HEK293 (cell line): ENCODE data around the gene COQ10B.

ENCODE experiments used
- CTCF ChIA-PET: fragments of 350-600 bp; formaldehyde crosslinking; extraction: SDS; loops from one replicate; lab custom pipeline; 2021; ENCODE audit warnings: antibody characterized with exemption; lab: Yijun Ruan, JAX
- POLR2A ChIA-PET: fragments of 300-600 bp; formaldehyde crosslinking; extraction: SDS; loops from one replicate; lab custom pipeline; 2020; ENCODE audit warnings: antibody characterized with exemption, inconsistent platforms; lab: Yijun Ruan, JAX
- H3K27ac ChIP-seq: fragments of 200-500 bp; sonication (Bioruptor generic); 2 replicates; pipeline ENCODE4 v1.5.1; 2014; ENCODE audit warnings: low read depth, low read length, control low read depth, inconsistent platforms; ENCODE audit errors: extremely low read depth
- H3K36me3 ChIP-seq, 2 experiments: fragments of 200-500 bp in 1 of 2; sonication (Bioruptor generic) in 1 of 2; 1 replicate in 1 of 2; 2 replicates in 1 of 2; pipeline ENCODE4 v1.5.1; 2014 to 2017; ENCODE audit warnings: inconsistent platforms in 2 of 2, low read length in 2 of 2; ENCODE audit not compliant: control insufficient read depth in 2 of 2, insufficient read depth in 1 of 2
- H3K4me1 ChIP-seq: fragments of 200-500 bp; sonication (Bioruptor generic); 2 replicates; pipeline ENCODE4 v1.5.1; 2014; ENCODE audit warnings: mild to moderate bottlenecking, low read length, inconsistent platforms; ENCODE audit not compliant: control insufficient read depth, insufficient read depth
- H3K4me3 ChIP-seq: 2 replicates; pipeline ENCODE4 v1.5.1; 2011; ENCODE audit warnings: low read depth, mild to moderate bottlenecking, control low read depth, low read length, moderate library complexity
- H3K9me3 ChIP-seq: fragments of 200-500 bp; sonication (Bioruptor generic); 2 replicates; pipeline ENCODE4 v1.5.1; 2014; ENCODE audit warnings: low read depth, low read length, inconsistent platforms; ENCODE audit not compliant: control insufficient read depth, insufficient read depth
- ATF2 ChIP-seq: fragments of 450-650 bp; formaldehyde crosslinking; IDR thresholded peaks from 2 replicates; pipeline ENCODE4 v1.5.1; 2016; ENCODE audit warnings: missing biosample characterization, missing genetic modification characterization, low read depth
- BCL11B ChIP-seq: fragments of 450-650 bp; formaldehyde crosslinking; IDR thresholded peaks from 2 replicates; pipeline ENCODE4 v1.5.1; 2016; ENCODE audit warnings: low read depth, missing biosample characterization, missing genetic modification characterization
- GLI2 ChIP-seq: fragments of 450-650 bp; formaldehyde crosslinking; IDR thresholded peaks from 2 replicates; pipeline ENCODE4; 2017; ENCODE audit warnings: missing biosample characterization, missing genetic modification characterization, low read depth, borderline replicate concordance
- HIC1 ChIP-seq: fragments of 450-650 bp; formaldehyde crosslinking; IDR thresholded peaks from 2 replicates; pipeline ENCODE4 v1.5.1; 2016; ENCODE audit warnings: missing biosample characterization, missing genetic modification characterization
- SALL2 ChIP-seq: fragments of 450-650 bp; formaldehyde crosslinking; IDR thresholded peaks from 2 replicates; pipeline ENCODE4 v1.5.0; 2017; ENCODE audit warnings: missing biosample characterization, mild to moderate bottlenecking, missing genetic modification characterization, borderline replicate concordance
- SP2 ChIP-seq: fragments of 450-650 bp; formaldehyde crosslinking; IDR thresholded peaks from 2 replicates; pipeline ENCODE4 v1.5.1; 2016; ENCODE audit warnings: missing biosample characterization, missing genetic modification characterization
- TCF7L2 ChIP-seq: IDR thresholded peaks from 2 replicates; pipeline ENCODE4 v1.6.1; 2011; ENCODE audit warnings: low read depth, mild to moderate bottlenecking, inconsistent platforms, low read length, moderate library complexity, borderline replicate concordance
- ZBTB17 ChIP-seq: fragments of 450-650 bp; formaldehyde crosslinking; IDR thresholded peaks from 2 replicates; pipeline ENCODE4 v1.5.1; 2016; ENCODE audit warnings: missing biosample characterization, missing genetic modification characterization
- ZBTB6 ChIP-seq: fragments of 450-650 bp; formaldehyde crosslinking; IDR thresholded peaks from 2 replicates; pipeline ENCODE4 v1.5.1; 2017; ENCODE audit warnings: missing biosample characterization, missing genetic modification characterization
- ZFHX2 ChIP-seq: fragments of 450-650 bp; formaldehyde crosslinking; conservative IDR thresholded peaks from 2 replicates; pipeline ENCODE4 v1.5.1; 2016; ENCODE audit warnings: missing biosample characterization, missing genetic modification characterization
- ZFP37 ChIP-seq: fragments of 450-650 bp; formaldehyde crosslinking; IDR thresholded peaks from 2 replicates; pipeline ENCODE4 v1.5.1; 2016; ENCODE audit warnings: missing biosample characterization, missing genetic modification characterization
- ZFP69B ChIP-seq: fragments of 450-650 bp; formaldehyde crosslinking; IDR thresholded peaks from 2 replicates; pipeline ENCODE4 v1.5.1; 2016; ENCODE audit warnings: missing biosample characterization, missing genetic modification characterization
- ZNF10 ChIP-seq: fragments of 450-650 bp; formaldehyde crosslinking; IDR thresholded peaks from 2 replicates; pipeline ENCODE4 v1.5.1; 2017; ENCODE audit warnings: missing biosample characterization, missing genetic modification characterization
- ZNF112 ChIP-seq: fragments of 450-650 bp; formaldehyde crosslinking; IDR thresholded peaks from 2 replicates; pipeline ENCODE4 v1.5.0; 2017; ENCODE audit warnings: missing biosample characterization, missing genetic modification characterization
- ZNF169 ChIP-seq: fragments of 450-650 bp; formaldehyde crosslinking; IDR thresholded peaks from 2 replicates; pipeline ENCODE4 v1.5.1; 2016; ENCODE audit warnings: missing biosample characterization, missing genetic modification characterization
- ZNF211 ChIP-seq: fragments of 450-650 bp; formaldehyde crosslinking; IDR thresholded peaks from 2 replicates; pipeline ENCODE4 v1.5.1; 2016; ENCODE audit warnings: low read depth, missing biosample characterization, missing genetic modification characterization
- ZNF274 ChIP-seq, 2 experiments: fragments of 200-500 bp in 1 of 2; fragments of 450-650 bp in 1 of 2; sonication (Bioruptor generic) in 1 of 2; formaldehyde crosslinking in 1 of 2; IDR thresholded peaks; 2 replicates each; pipeline versions ENCODE4 v1.5.1 to v1.6.1; 2014 to 2016; ENCODE audit warnings: borderline replicate concordance in 1 of 2, inconsistent platforms in 1 of 2, low read length in 1 of 2, missing biosample characterization in 1 of 2, missing genetic modification characterization in 1 of 2
- ZNF354C ChIP-seq: fragments of 450-650 bp; formaldehyde crosslinking; IDR thresholded peaks from 2 replicates; pipeline ENCODE4 v1.5.1; 2016; ENCODE audit warnings: missing biosample characterization, missing genetic modification characterization, low read depth, borderline replicate concordance
- ZNF362 ChIP-seq: fragments of 450-650 bp; formaldehyde crosslinking; IDR thresholded peaks from 2 replicates; pipeline ENCODE4 v1.5.1; 2016; ENCODE audit warnings: missing biosample characterization, missing genetic modification characterization
- ZNF37A ChIP-seq: fragments of 450-650 bp; IDR thresholded peaks from 2 replicates; pipeline ENCODE4 v1.5.1; 2018; ENCODE audit warnings: missing biosample characterization, missing genetic modification characterization
- ZNF404 ChIP-seq: fragments of 450-650 bp; formaldehyde crosslinking; IDR thresholded peaks from 2 replicates; pipeline ENCODE4 v1.5.1; 2017; ENCODE audit warnings: missing biosample characterization, missing genetic modification characterization
- ZNF433 ChIP-seq: fragments of 450-650 bp; formaldehyde crosslinking; IDR thresholded peaks from 2 replicates; pipeline ENCODE4 v1.5.1; 2016; ENCODE audit warnings: missing biosample characterization, missing genetic modification characterization, low read depth
- ZNF510 ChIP-seq: fragments of 450-650 bp; formaldehyde crosslinking; IDR thresholded peaks from 2 replicates; pipeline ENCODE4 v1.5.1; 2018; ENCODE audit warnings: mild to moderate bottlenecking, missing genetic modification characterization, missing biosample characterization; ENCODE audit not compliant: insufficient replicate concordance
- ZNF544 ChIP-seq: fragments of 450-650 bp; formaldehyde crosslinking; IDR thresholded peaks from 2 replicates; pipeline ENCODE4 v1.5.0; 2017; ENCODE audit warnings: missing biosample characterization, missing genetic modification characterization
- ZNF548 ChIP-seq: fragments of 450-650 bp; formaldehyde crosslinking; IDR thresholded peaks from 2 replicates; pipeline ENCODE4 v1.5.1; 2016; ENCODE audit warnings: missing biosample characterization, missing genetic modification characterization
- ZNF596 ChIP-seq: fragments of 450-650 bp; IDR thresholded peaks from 2 replicates; pipeline ENCODE4 v1.5.0; 2018; ENCODE audit warnings: missing biosample characterization, mild to moderate bottlenecking, missing genetic modification characterization, moderate library complexity
- ZNF621 ChIP-seq: fragments of 450-650 bp; formaldehyde crosslinking; IDR thresholded peaks from 2 replicates; pipeline ENCODE4 v1.5.1; 2017; ENCODE audit warnings: missing biosample characterization, missing genetic modification characterization
- ZNF629 ChIP-seq: fragments of 450-650 bp; formaldehyde crosslinking; IDR thresholded peaks from 2 replicates; pipeline ENCODE4 v1.5.1; 2017; ENCODE audit warnings: missing biosample characterization, missing genetic modification characterization
- ZNF692 ChIP-seq: fragments of 450-650 bp; formaldehyde crosslinking; IDR thresholded peaks from 2 replicates; pipeline ENCODE4 v1.5.1; 2016; ENCODE audit warnings: missing biosample characterization, missing genetic modification characterization

COQ10B gene

GRCh38 chr2:197502201-197502600 lies 48.8 kb downstream of the COQ10B start:
- H3K36me3 ChIP-seq: peaks cover 27 to 59% of the 10 kb centered on the region in 2 experiments
- ChIA-PET POLR2A (interaction anchor here (5.4 kb wide), 1 partner anchor 12 kb away, joined by 85 read pairs; the partner anchor contains the start of gene MOB4), CTCF (no interaction called here)
- no peaks in the 10 kb centered on the region for H3K9me3 ChIP-seq
- H3K27ac ChIP-seq: no peak overlapping the region
- no peak overlapping the region for H3K4me3 ChIP-seq
- TF ChIP-seq ZNF37A (tag by site-specific recombination): no peak
- TF ChIP-seq ZNF354C (tag by site-specific recombination): no peak
- TF ChIP-seq GLI2 (tag by site-specific recombination): no peak
- no peak for TF ChIP-seq ZNF692 (tag by site-specific recombination)
- no peak for TF ChIP-seq BCL11B (tag by site-specific recombination)
- no peak for TF ChIP-seq ZBTB6 (tag by site-specific recombination)
- TF ChIP-seq ZNF10: no peak
- TF ChIP-seq ZBTB17 (tag by site-specific recombination): no peak
- no peak for TF ChIP-seq ZNF211 (tag by site-specific recombination)
- no peak for TF ChIP-seq ZFP37 (tag by site-specific recombination)
- TF ChIP-seq ZNF362 (tag by site-specific recombination): no peak
- no peak for TF ChIP-seq SALL2
- no peak for TF ChIP-seq SP2 (tag by site-specific recombination)
- TF ChIP-seq, all 188 proteins: peak for 0
- H3K4me1 ChIP-seq: 0 out of 2 replicates have a peak, but pooled peaks cover 4% of the 10 kb centered on the region

GRCh38 chr2:197502685-197503084 lies 49.3 kb downstream of the COQ10B start:
- Histone ChIP-seq H3K9me3 (no peaks in the 10 kb centered on the region), H3K36me3 (peaks cover 24 to 54% of the 10 kb centered on the region in 2 experiments), H3K4me1 (0 out of 2 replicates have a peak, but pooled peaks cover 4% of the 10 kb centered on the region), H3K4me3 (no peak overlapping the region), H3K27ac (no peak overlapping the region)
- ChIA-PET POLR2A (interaction anchor here (5.4 kb wide), 1 partner anchor 12 kb away, joined by 85 read pairs; the partner anchor contains the start of gene MOB4), CTCF (no interaction called here)
- TF ChIP-seq ZFP69B (tag by site-specific recombination) (no peak), ZNF548 (tag by site-specific recombination) (no peak), ZNF621 (tag by site-specific recombination) (no peak), ZNF112 (tag by site-specific recombination) (no peak), TCF7L2 (no peak), ZNF169 (tag by site-specific recombination) (no peak), ZNF274 (IDR thresholded peaks at IDR 0.05; ENCODE audit: low read length) (no peak), ZNF274 (tag by site-specific recombination; IDR thresholded peaks at IDR 0.05; ENCODE audit: borderline replicate concordance) (no peak), ZNF510 (tag by site-specific recombination) (no peak), HIC1 (tag by site-specific recombination) (no peak), ZNF433 (no peak), ATF2 (tag by site-specific recombination) (no peak), ZFHX2 (no peak), ZNF596 (tag by site-specific recombination) (no peak), ZNF544 (tag by site-specific recombination) (no peak), ZNF629 (tag by site-specific recombination) (no peak), ZNF404 (tag by site-specific recombination) (no peak)
